NCI-H1694 treated with DMSO at 0.1 percent for 48 hours (cell line): ENCODE measurements around the gene ZIC5.

Experiments used
- DNase-seq: peaks from one replicate; lab custom pipeline; 2025; lab: John Stamatoyannopoulos, UW

Gene ZIC5

GRCh38 chr13:99971576-99972189 is at the start of gene ZIC5:
Gene ZIC5, minus strand, starts transcription at chr13:99971767. Its CDS starts 164 bp downstream, at chr13:99971603.
- DNase-seq = peak; percentile 49

- no peak for DNase-seq
These were observed 48.3 kb upstream of the ZIC5 start for GRCh38 chr13:100019780-100020356.

- DNase-seq = no peak
These were observed 43.1 kb upstream of the ZIC5 start for GRCh38 chr13:100014621-100015020.

- no peak for DNase-seq
These were observed 26.7 kb upstream of the ZIC5 start for GRCh38 chr13:99998261-99998660.

GRCh38 chr13:99997702-99998214 is 26.2 kb upstream of the ZIC5 start:
- DNase-seq = no peak

GRCh38 chr13:99996381-99996973 is 24.9 kb upstream of the ZIC5 start:
- no peak for DNase-seq

GRCh38 chr13:99995589-99996380 is 24.2 kb upstream of the ZIC5 start:
- DNase-seq = no peak

GRCh38 chr13:99995104-99995588 is 23.6 kb upstream of the ZIC5 start:
- no peak for DNase-seq

- no peak for DNase-seq
These were observed 23.1 kb upstream of the ZIC5 start for GRCh38 chr13:99994638-99995020.

GRCh38 chr13:99993660-99994637 is 22.4 kb upstream of the ZIC5 start:
- no peak for DNase-seq

- no peak for DNase-seq
These were observed 21.4 kb upstream of the ZIC5 start for GRCh38 chr13:99992949-99993351.

- DNase-seq = no peak
These were observed 20.5 kb upstream of the ZIC5 start for GRCh38 chr13:99991828-99992775.

GRCh38 chr13:99991013-99991827 is 19.7 kb upstream of the ZIC5 start:
- DNase-seq = no peak

GRCh38 chr13:99990126-99990977 is 18.8 kb upstream of the ZIC5 start:
- no peak for DNase-seq

GRCh38 chr13:99989276-99990125 is 17.9 kb upstream of the ZIC5 start:
- DNase-seq = no peak

- DNase-seq = no peak
These were observed 17.1 kb upstream of the ZIC5 start for GRCh38 chr13:99988529-99989275.
